Measurements from ENCODE around the gene CLSTN3. TPM values are rescaled to one million over a fixed set of nuclear protein-coding genes. Genes with fewer than 3 reads are reported as not detected.
A peak's percentile ranks its signal among the peaks of the same experiment; 100 is the strongest.

CLSTN3 gene
- total and polyA plus RNA-seq, 2 of the 13 experiments (the other 11 are each of a cell fraction or from before 2014, with no cell fraction given) = 26.2 to 94.1 TPM

DNA sequence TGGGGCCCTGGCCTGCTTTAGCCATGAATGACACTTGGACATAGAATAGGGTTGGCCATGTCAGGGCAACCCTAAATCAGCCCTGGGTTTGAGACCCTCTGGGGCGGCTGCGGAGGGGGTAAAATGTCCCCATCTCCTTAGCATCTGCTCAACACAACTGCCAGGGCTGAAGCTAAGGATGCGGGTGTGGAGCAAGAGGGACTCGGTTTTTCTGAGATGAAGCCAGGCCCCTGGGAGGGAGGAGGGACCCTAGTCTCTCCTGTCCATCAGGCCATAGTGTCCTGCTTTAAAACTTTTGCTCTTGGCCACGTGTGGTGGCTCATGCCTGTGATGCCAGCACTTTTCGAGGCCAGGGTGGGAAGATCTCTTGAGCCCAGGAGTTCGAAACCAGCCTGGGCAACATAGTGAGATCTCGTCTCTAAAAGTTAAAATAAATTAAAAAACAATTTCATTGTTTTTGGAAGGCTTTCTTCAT, 37.1 kb upstream of the CLSTN3 start:
- peaks cover 0 to 2% of the 10 kb centered on the region in 2 experiments; a peak in 1 of 5 replicates for H3K27me3 ChIP-seq (ENCODE audit: control insufficient read depth in 1 of 2, insufficient read depth in 2 of 2, low read length in 2 of 2)
- no TSS peak for BruUV-seq (replicated peaks)
- DNase-seq (ENCODE audit: low spot score) (no peak), ATAC-seq (peak; percentile 2; the same call in 2 of the 3 replicates), FAIRE-seq (no peak)
- peak overlapping the region; percentile 13; the same call in 1 of the 2 replicates for H3K9ac ChIP-seq (ENCODE audit: insufficient read depth, low read depth, low read length)
- H3K9me3 ChIP-seq (ENCODE audit: low read length) = no peaks in the 10 kb centered on the region
- H3K4me1 ChIP-seq (ENCODE audit: insufficient read depth, low read length) = peaks cover 27% of the 10 kb centered on the region
- in situ Hi-C loops (cut with HindIII; ENCODE audit: extremely low pct_ligation_motif_present, low pct_unique_long_range_greater_than_20kb) (loop anchor here (5.0 kb wide), 1 partner anchor 36 kb away; no protein-coding TSS in a partner anchor), intact Hi-C loops (cut with micrococcal nuclease; ENCODE audit: unreplicated experiment) (loop anchor here (1.0 to 2.0 kb wide), 3 partner anchors 16 to 149 kb away; partner anchors contain the start of genes C12orf57, C1RL and C1S)
- H3K36me3 ChIP-seq (replicated peaks in 1 of 2; ENCODE audit: control insufficient read depth in 1 of 2, insufficient read depth in 2 of 2, low read length in 2 of 2) = no peaks in the 10 kb centered on the region
- no peaks in the 10 kb centered on the region; the same call in 1 of the 2 replicates for H4K20me1 ChIP-seq (ENCODE audit: insufficient read depth, low read length)
- no peaks in the 10 kb centered on the region for H3K79me2 ChIP-seq (ENCODE audit: insufficient read depth, low read length)
- H3K4me3 ChIP-seq (replicated peaks in 1 of 3; ENCODE audit: insufficient read depth in 1 of 3, low read depth in 2 of 3, low read length in 3 of 3) = no peak overlapping the region
- no peak overlapping the region for H3K27ac ChIP-seq (ENCODE audit: extremely low read length, insufficient read depth, low read length)
- CTCF ChIA-PET (ENCODE audit: low intra/inter-chr PET ratio, low total read pairs) = interaction anchor here (0.7 to 5.0 kb wide), 6 partner anchors 16 to 149 kb away, joined by 3 to 45 read pairs (median 4); partner anchors contain the start of genes C12orf57, C1RL and C1S
- 50% methylated on average over 8 of the region's 8 CpGs for WGBS (ENCODE audit: low lambda C conversion rate)
- POLR2A ChIA-PET = interaction anchor here (1.0 to 2.7 kb wide), 2 partner anchors 32 to 149 kb away, joined by 4 to 9 read pairs; partner anchors contain the start of genes C12orf57, C1S and RNU7-1
- H3K4me2 ChIP-seq (ENCODE audit: low read depth, low read length) = peak overlapping the region; percentile 73
- no peak overlapping the region for H2AFZ ChIP-seq (ENCODE audit: low read length)
- no peak for TF ChIP-seq ZNF547 (CRISPR knock-in tag; IDR thresholded peaks at IDR 0.05)
- no peak for TF ChIP-seq ZNF530 (CRISPR knock-in tag; IDR thresholded peaks at IDR 0.05; ENCODE audit: low read depth)
- no peak for TF ChIP-seq SP2 (CRISPR knock-in tag; IDR thresholded peaks at IDR 0.05)
- no peak for TF ChIP-seq DNMT1 (CRISPR knock-in tag; IDR thresholded peaks at IDR 0.05)
- TF ChIP-seq, protein P1, sequence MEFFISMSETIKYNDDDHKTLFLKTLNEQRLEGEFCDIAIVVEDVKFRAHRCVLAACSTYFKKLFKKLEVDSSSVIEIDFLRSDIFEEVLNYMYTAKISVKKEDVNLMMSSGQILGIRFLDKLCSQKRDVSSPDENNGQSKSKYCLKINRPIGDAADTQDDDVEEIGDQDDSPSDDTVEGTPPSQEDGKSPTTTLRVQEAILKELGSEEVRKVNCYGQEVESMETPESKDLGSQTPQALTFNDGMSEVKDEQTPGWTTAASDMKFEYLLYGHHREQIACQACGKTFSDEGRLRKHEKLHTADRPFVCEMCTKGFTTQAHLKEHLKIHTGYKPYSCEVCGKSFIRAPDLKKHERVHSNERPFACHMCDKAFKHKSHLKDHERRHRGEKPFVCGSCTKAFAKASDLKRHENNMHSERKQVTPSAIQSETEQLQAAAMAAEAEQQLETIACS (CRISPR knock-in tag; IDR thresholded peaks at IDR 0.05) = no peak
- TF ChIP-seq SP5 (CRISPR knock-in tag; IDR thresholded peaks at IDR 0.05; ENCODE audit: borderline replicate concordance, low read depth) = no peak
- TF ChIP-seq ZNF766 (CRISPR knock-in tag; IDR thresholded peaks at IDR 0.05; ENCODE audit: borderline replicate concordance) = no peak
- TF ChIP-seq TAF15 (IDR thresholded peaks at IDR 0.05; ENCODE audit: low read depth, low read length, poor library complexity, severe bottlenecking) = no peak
- no peak for TF ChIP-seq GZF1 (CRISPR knock-in tag; IDR thresholded peaks at IDR 0.05)
- TF ChIP-seq, protein P2, sequence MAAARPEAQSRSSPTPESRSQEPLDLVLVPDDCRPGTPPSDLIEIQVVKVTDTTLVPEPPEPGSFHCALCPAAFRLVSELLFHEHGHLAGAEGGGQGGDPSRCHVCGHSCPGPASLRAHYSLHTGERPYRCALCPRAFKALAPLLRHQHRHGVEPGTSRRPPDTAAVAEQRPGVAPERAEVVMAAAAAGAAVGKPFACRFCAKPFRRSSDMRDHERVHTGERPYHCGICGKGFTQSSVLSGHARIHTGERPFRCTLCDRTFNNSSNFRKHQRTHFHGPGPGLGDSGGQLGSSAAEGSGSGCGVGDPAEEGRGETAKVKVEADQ (CRISPR knock-in tag; IDR thresholded peaks at IDR 0.05; ENCODE audit: borderline replicate concordance) = no peak
- no peak for TF ChIP-seq ZNF761 (CRISPR knock-in tag; conservative IDR thresholded peaks at IDR 0.05)
- TF ChIP-seq, protein P3, sequence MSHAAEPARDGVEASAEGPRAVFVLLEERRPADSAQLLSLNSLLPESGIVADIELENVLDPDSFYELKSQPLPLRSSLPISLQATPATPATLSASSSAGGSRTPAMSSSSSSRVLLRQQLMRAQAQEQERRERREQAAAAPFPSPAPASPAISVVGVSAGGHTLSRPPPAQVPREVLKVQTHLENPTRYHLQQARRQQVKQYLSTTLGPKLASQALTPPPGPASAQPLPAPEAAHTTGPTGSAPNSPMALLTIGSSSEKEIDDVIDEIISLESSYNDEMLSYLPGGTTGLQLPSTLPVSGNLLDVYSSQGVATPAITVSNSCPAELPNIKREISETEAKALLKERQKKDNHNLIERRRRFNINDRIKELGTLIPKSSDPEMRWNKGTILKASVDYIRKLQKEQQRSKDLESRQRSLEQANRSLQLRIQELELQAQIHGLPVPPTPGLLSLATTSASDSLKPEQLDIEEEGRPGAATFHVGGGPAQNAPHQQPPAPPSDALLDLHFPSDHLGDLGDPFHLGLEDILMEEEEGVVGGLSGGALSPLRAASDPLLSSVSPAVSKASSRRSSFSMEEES (CRISPR knock-in tag; IDR thresholded peaks at IDR 0.05) = no peak
- TF ChIP-seq ZNF337 (CRISPR knock-in tag; IDR thresholded peaks at IDR 0.05; ENCODE audit: borderline replicate concordance, low read depth) = no peak
- TF ChIP-seq, protein P4, sequence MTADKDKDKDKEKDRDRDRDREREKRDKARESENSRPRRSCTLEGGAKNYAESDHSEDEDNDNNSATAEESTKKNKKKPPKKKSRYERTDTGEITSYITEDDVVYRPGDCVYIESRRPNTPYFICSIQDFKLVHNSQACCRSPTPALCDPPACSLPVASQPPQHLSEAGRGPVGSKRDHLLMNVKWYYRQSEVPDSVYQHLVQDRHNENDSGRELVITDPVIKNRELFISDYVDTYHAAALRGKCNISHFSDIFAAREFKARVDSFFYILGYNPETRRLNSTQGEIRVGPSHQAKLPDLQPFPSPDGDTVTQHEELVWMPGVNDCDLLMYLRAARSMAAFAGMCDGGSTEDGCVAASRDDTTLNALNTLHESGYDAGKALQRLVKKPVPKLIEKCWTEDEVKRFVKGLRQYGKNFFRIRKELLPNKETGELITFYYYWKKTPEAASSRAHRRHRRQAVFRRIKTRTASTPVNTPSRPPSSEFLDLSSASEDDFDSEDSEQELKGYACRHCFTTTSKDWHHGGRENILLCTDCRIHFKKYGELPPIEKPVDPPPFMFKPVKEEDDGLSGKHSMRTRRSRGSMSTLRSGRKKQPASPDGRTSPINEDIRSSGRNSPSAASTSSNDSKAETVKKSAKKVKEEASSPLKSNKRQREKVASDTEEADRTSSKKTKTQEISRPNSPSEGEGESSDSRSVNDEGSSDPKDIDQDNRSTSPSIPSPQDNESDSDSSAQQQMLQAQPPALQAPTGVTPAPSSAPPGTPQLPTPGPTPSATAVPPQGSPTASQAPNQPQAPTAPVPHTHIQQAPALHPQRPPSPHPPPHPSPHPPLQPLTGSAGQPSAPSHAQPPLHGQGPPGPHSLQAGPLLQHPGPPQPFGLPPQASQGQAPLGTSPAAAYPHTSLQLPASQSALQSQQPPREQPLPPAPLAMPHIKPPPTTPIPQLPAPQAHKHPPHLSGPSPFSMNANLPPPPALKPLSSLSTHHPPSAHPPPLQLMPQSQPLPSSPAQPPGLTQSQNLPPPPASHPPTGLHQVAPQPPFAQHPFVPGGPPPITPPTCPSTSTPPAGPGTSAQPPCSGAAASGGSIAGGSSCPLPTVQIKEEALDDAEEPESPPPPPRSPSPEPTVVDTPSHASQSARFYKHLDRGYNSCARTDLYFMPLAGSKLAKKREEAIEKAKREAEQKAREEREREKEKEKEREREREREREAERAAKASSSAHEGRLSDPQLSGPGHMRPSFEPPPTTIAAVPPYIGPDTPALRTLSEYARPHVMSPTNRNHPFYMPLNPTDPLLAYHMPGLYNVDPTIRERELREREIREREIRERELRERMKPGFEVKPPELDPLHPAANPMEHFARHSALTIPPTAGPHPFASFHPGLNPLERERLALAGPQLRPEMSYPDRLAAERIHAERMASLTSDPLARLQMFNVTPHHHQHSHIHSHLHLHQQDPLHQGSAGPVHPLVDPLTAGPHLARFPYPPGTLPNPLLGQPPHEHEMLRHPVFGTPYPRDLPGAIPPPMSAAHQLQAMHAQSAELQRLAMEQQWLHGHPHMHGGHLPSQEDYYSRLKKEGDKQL (CRISPR knock-in tag; IDR thresholded peaks at IDR 0.05; ENCODE audit: low read depth) = no peak
- no peak for TF ChIP-seq JUN (CRISPR knock-in tag; IDR thresholded peaks at IDR 0.05)

Data from HepG2 (cell line).